HepG2 (cell line): Measurements from ENCODE around the gene SMCO1.

ENCODE experiments used
- CENPX ChIP-seq: sonication (generic); formaldehyde crosslinking; IDR thresholded peaks from 2 replicates; pipeline ENCODE4 v1.9.0; 2021; ENCODE audit warnings: mild to moderate bottlenecking, missing genetic modification reagents, moderate library complexity
- GTF2F1 ChIP-seq: fragments of 150-350 bp; IDR thresholded peaks from 2 replicates; pipeline ENCODE4 v1.6.1; 2014; ENCODE audit warnings: low read length
- SIN3A ChIP-seq: IDR thresholded peaks from 2 replicates; pipeline ENCODE4 v1.6.1; 2011; ENCODE audit warnings: low read depth, mild to moderate bottlenecking, control low read depth, low read length, borderline replicate concordance
- ZMYM3 ChIP-seq: sonication (generic); formaldehyde crosslinking; IDR thresholded peaks from 2 replicates; pipeline ENCODE4 v1.5.1; 2020; ENCODE audit warnings: mild to moderate bottlenecking, missing genetic modification reagents
- ZNF121 ChIP-seq: sonication (generic); formaldehyde crosslinking; IDR thresholded peaks from 2 replicates; pipeline ENCODE4 v1.5.0; 2020; ENCODE audit warnings: mild to moderate bottlenecking, missing genetic modification reagents
- ZNF331 ChIP-seq: sonication (generic); formaldehyde crosslinking; IDR thresholded peaks from 2 replicates; pipeline ENCODE4 v1.4.0; 2020; ENCODE audit warnings: missing genetic modification reagents
- ZNF34 ChIP-seq: sonication (generic); formaldehyde crosslinking; IDR thresholded peaks from 2 replicates; pipeline ENCODE4 v1.4.0; 2020; ENCODE audit warnings: mild to moderate bottlenecking, missing genetic modification reagents, borderline replicate concordance
- TF ChIP-seq, protein P1 (sequence below): sonication (generic); formaldehyde crosslinking; IDR thresholded peaks from 2 replicates; pipeline ENCODE4 v1.5.0; 2020; ENCODE audit warnings: mild to moderate bottlenecking, missing genetic modification reagents, moderate library complexity
- TF ChIP-seq, protein P2 (sequence below): conservative IDR thresholded peaks from 2 replicates; pipeline ENCODE4 v1.6.1; 2018; ENCODE audit warnings: missing genetic modification reagents
- TF ChIP-seq, protein P3 (sequence below): sonication (generic); formaldehyde crosslinking; IDR thresholded peaks from 2 replicates; pipeline ENCODE4 v1.4.0; 2020; ENCODE audit warnings: missing genetic modification reagents, borderline replicate concordance

DNA sequence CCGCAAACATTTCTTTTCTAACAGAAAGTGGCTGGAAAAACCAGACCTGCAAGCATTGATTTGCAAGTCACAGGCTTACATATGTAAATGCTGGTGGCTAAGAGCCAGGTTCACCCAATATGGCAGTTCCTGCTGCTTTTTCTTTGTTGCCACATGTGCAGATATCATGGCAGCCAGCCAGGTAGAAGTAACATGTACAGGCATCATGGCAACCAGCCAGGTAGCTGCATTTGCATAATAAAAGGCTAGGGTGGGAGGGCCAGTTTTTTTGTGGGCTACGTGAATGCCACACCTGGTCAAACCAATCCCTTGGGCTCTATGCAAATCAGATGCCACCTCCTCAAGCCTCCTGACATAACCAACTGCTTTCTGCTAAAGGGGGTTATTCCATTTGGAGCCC is 2.8 kb upstream of the SMCO1 start:
- TF ChIP-seq ZNF34 (CRISPR knock-in tag) (no peak), GTF2F1 (no peak), ZMYM3 (no peak), SIN3A (no peak), CENPX (CRISPR knock-in tag) (no peak), ZNF331 (CRISPR knock-in tag) (no peak), ZNF121 (CRISPR knock-in tag) (no peak)
- TF ChIP-seq, protein P1, sequence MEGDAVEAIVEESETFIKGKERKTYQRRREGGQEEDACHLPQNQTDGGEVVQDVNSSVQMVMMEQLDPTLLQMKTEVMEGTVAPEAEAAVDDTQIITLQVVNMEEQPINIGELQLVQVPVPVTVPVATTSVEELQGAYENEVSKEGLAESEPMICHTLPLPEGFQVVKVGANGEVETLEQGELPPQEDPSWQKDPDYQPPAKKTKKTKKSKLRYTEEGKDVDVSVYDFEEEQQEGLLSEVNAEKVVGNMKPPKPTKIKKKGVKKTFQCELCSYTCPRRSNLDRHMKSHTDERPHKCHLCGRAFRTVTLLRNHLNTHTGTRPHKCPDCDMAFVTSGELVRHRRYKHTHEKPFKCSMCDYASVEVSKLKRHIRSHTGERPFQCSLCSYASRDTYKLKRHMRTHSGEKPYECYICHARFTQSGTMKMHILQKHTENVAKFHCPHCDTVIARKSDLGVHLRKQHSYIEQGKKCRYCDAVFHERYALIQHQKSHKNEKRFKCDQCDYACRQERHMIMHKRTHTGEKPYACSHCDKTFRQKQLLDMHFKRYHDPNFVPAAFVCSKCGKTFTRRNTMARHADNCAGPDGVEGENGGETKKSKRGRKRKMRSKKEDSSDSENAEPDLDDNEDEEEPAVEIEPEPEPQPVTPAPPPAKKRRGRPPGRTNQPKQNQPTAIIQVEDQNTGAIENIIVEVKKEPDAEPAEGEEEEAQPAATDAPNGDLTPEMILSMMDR = no peak
- TF ChIP-seq, protein P2, sequence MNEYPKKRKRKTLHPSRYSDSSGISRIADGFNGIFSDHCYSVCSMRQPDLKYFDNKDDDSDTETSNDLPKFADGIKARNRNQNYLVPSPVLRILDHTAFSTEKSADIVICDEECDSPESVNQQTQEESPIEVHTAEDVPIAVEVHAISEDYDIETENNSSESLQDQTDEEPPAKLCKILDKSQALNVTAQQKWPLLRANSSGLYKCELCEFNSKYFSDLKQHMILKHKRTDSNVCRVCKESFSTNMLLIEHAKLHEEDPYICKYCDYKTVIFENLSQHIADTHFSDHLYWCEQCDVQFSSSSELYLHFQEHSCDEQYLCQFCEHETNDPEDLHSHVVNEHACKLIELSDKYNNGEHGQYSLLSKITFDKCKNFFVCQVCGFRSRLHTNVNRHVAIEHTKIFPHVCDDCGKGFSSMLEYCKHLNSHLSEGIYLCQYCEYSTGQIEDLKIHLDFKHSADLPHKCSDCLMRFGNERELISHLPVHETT = no peak
- TF ChIP-seq, protein P3, sequence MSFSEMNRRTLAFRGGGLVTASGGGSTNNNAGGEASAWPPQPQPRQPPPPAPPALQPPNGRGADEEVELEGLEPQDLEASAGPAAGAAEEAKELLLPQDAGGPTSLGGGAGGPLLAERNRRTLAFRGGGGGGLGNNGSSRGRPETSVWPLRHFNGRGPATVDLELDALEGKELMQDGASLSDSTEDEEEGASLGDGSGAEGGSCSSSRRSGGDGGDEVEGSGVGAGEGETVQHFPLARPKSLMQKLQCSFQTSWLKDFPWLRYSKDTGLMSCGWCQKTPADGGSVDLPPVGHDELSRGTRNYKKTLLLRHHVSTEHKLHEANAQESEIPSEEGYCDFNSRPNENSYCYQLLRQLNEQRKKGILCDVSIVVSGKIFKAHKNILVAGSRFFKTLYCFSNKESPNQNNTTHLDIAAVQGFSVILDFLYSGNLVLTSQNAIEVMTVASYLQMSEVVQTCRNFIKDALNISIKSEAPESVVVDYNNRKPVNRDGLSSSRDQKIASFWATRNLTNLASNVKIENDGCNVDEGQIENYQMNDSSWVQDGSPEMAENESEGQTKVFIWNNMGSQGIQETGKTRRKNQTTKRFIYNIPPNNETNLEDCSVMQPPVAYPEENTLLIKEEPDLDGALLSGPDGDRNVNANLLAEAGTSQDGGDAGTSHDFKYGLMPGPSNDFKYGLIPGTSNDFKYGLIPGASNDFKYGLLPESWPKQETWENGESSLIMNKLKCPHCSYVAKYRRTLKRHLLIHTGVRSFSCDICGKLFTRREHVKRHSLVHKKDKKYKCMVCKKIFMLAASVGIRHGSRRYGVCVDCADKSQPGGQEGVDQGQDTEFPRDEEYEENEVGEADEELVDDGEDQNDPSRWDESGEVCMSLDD = no peak
